HG02970 (cell line): ENCODE results near the gene HIVEP2.

ENCODE experiments used
- ATAC-seq: cut with Tn5 transposase; IDR thresholded peaks from one replicate; pipeline ENCODE4 v1.9.1; 2021; ENCODE audit warnings: mild to moderate bottlenecking, moderate library complexity, moderate number of reproducible peaks; ENCODE audit not compliant: unreplicated experiment, low FRiP score

Gene HIVEP2

DNA sequence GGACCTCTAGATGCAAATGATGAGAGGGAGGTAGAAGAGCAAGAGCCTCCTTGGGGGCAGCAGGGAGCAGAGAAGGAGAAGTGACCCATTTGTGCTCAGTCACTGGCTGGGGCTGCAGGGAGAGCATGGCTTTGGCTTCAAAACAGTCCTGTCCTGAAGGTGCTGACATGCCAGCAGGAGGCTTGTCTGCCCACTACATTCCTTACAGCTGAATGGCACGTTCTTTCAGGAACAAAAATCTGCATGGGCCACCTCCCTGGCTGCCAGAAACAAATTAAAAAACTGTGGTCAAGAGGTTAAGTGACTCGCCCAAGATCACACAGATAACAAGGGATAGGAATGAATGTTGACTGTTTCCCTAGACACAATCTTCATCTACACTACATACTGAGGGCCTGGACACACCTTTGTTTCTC is 188.8 kb downstream of the HIVEP2 start:
- no peak for ATAC-seq

GRCh38 chr6:142753196-142753595 is 191.8 kb downstream of the HIVEP2 start:
- no peak for ATAC-seq

- no peak for ATAC-seq
Measured at GRCh38 chr6:142752348-142752747, 192.6 kb downstream of the HIVEP2 start.

DNA sequence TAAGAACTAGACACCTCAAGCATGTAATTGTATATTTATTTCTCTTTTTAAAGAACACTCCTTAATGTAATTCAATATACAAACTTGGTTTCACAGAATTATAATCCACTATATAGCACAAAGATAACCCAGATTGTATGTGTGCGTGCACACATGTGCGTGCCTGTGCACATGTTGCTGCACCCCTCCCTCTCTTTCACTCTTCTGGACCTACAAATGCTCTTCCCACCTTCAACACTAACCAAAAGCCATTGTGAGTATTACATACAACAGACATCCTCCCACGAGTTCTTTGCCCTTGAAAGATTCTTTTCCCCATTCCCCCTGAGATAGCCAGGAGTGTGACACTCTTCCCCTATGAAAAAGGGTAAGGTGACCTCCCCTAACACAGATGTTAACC is 193.5 kb downstream of the HIVEP2 start:
- no peak for ATAC-seq

DNA sequence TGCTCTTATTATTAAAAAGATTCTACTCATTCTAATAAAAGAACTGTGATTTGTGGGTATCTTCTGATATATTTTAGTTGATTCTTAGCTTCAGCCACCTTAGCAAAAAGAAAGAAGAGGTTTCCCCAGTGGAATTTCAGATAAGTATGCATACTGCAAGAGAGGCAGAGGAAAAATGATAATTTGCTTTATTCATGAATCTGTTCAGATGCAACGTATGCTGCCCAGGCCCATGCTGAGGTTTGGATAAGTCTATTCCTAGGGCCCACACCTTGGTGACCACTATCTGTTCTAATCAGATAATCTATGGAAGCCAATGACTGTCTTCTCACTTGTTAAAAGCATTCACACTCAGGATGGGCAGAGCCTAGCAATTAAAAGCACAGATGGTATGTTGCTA is 194.0 kb downstream of the HIVEP2 start:
- no peak for ATAC-seq

DNA sequence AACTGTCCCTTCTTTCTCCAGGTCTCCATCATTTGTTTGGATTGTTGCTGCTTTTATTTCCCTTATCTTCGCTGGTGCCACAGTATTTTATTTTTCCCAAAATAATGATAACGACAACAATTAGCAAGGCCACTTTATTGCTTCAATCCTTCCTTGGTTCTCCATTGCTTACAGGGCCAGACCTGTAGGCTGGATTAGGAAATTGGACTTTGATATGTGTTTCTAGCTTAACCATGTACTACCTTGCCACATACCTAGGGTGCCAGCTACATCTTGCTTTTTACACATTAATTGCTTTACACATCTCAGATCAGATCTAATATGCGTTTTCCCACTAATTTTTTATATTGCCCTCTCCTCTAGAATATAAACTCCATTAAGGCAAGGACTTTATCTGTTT is 195.4 kb downstream of the HIVEP2 start:
- ATAC-seq: no peak

- ATAC-seq: no peak
Measured at GRCh38 chr6:142746524-142746923, 198.5 kb downstream of the HIVEP2 start.

GRCh38 chr6:142744836-142745235 is 200.1 kb downstream of the HIVEP2 start:
- no peak for ATAC-seq

- ATAC-seq: no peak
Measured at GRCh38 chr6:142740449-142740848, 204.5 kb downstream of the HIVEP2 start.

DNA sequence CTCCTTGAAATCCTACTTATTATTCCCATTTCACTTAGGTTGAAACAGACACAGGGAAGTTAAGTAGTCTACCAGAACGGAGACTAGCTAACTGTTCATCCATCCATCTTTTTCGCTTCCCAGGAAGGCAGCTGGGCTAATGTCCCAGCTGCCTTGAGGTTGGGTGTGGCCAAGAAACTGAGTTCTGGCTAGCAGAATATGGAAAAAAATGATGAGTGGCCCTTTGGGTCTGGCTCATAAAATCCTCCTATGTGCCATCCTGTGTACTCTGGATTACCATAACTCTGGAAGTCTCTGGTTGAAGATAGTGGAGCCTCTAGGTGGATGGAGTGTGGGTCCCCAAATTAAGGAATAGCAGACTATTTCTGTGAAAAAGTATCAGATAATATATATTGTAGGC is 206.2 kb downstream of the HIVEP2 start:
- ATAC-seq: no peak

DNA sequence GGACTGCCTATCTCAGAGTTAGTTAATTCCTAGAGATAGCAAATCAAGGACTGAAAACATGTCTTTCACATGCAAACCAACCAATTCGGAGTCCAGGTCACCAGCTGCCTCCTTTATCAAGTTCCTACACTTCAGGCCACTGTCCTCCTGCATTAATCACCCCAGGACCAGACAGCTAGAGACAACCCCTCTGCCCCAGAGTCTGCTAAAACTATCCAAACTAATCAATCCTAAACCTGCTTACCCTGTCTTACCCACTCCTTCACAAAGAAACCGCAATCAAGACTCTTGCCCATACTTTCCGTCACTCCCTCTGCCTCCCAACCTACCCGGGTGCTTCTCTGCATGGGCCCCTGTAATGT is 207.0 kb downstream of the HIVEP2 start:
- no peak for ATAC-seq

- no peak for ATAC-seq
Measured at GRCh38 chr6:142737368-142738034, 207.5 kb downstream of the HIVEP2 start.

DNA sequence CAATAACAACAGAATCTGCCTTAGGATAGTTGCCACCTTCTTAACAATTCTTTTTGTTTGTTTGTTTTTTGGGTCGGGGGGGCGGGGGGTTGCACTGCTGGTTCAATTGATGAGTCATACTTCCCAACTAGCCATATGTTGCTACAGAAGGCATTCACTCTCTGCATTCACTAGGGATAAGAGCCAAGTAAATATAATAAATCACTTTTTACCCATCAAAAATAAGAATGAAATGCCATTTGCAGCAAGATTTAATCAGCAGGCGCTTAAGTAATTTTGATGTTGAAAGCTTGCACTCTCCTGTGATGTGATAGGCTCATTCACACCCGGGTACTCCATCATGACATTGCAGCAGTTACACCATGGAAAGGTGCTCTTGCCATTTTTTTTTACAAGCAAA is 209.8 kb downstream of the HIVEP2 start:
- no peak for ATAC-seq

DNA sequence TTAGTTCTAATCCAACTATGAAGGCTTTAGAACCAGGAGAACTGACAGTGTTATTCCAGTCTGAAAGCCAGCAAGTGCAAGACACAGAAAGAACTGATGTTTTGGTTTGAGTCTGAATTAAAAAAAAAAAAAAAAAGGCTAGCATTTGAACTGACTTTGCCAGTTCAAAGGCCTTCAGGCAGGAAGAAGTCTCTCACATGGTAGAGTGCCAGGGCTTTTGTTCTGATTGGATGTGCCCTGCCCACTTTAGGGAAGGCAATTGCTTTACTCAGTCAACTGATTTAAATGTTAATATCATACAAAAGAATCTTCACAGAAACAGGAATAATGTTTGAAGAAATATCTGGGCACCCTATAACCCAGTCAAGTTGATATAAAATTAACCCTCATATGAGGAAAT is 212.2 kb downstream of the HIVEP2 start:
- no peak for ATAC-seq

DNA sequence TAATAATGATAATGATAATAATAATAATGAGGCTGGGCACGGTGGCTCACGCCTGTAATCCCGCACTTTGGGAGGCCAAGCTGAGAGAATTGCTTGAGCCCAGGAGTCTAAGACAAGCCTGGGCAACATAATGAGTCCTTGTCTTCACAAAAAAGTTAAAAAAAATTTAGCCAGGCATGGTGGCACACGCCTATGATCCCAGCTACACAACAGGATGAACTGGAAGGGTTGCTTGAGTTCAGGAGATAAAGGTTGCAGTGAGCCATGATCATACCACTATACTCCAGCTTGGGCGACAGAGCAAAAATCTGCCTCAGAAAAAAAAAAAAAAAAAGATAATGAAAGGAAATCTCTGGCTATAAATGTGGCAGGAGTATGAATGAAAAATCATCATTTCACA is 213.4 kb downstream of the HIVEP2 start:
- ATAC-seq: no peak

- no peak for ATAC-seq
Measured at GRCh38 chr6:142729618-142730017, 215.4 kb downstream of the HIVEP2 start.

- no peak for ATAC-seq
Measured at GRCh38 chr6:142728910-142729481, 216.0 kb downstream of the HIVEP2 start.

DNA sequence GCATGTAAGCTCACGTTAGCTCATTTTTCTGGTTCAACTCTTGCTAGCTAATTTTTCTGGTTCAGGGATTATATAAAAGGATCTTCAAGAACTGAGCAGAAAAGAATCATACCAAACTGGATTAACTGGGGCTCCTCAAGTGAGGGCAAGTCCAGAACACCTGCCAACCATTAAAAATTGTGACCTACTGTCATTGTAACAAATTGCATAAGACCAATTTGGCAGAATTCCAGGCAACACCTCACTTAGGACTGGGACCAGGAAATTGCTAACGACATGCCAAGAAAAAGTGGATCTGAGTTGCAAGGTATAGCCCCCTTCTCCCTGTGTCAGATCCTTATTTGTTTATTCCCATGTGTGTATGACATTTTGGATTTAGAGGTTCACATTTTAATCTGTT is 216.6 kb downstream of the HIVEP2 start:
- no peak for ATAC-seq

- ATAC-seq: no peak
Measured at GRCh38 chr6:142726616-142727015, 218.4 kb downstream of the HIVEP2 start.

- no peak for ATAC-seq
Measured at GRCh38 chr6:142725024-142725770, 219.8 kb downstream of the HIVEP2 start.

DNA sequence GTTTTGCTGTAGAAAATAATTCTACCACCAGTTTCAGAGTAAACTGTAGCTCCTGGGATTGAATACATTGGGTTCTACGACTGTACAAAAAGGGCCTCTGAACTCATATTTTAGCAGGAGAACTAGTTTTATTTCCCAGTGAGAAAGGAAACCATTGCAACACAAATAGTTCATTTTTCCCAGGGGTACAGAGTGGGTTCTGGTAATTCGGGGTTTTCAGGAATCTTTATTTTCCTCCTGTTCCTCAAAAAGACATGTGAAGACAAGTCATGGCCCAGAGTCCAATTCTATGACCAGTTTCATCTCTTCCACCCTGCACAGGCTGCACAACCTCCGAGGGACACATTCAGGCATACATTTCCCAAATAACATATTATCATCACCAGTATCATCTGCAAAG is 222.1 kb downstream of the HIVEP2 start:
- ATAC-seq: no peak

- no peak for ATAC-seq
Measured at GRCh38 chr6:142722012-142722411, 223.0 kb downstream of the HIVEP2 start.
